Mucosa of descending colon (tissue), 3 donors: Measurements from ENCODE around the gene EPHA8. TPM values are rescaled to one million over a fixed set of nuclear protein-coding genes. Genes with fewer than 3 reads are reported as not detected.

Source experiments
- ATAC-seq: fragments of 200-7000 bp; cut with Tn5 transposase; one replicate; pipeline ENCODE4 v1.9.1; 2020; ENCODE audit warnings: mild to moderate bottlenecking, moderate library complexity
- DNase-seq, 3 donors: peaks; one replicate each; pipeline ENCODE4 v3.0.0-alpha.2; 2020
- H3K36me3 ChIP-seq: fragments of 200-600 bp; one replicate; pipeline ENCODE4 v1.8.0; 2021; ENCODE audit warnings: low read depth, mild to moderate bottlenecking
- H3K4me1 ChIP-seq: fragments of 200-600 bp; one replicate; pipeline ENCODE4 v1.8.0; 2021; ENCODE audit warnings: low read depth, mild to moderate bottlenecking
- H3K4me3 ChIP-seq: fragments of 200-600 bp; one replicate; pipeline ENCODE4 v1.8.0; 2021; ENCODE audit warnings: mild to moderate bottlenecking
- H3K9me3 ChIP-seq: fragments of 200-600 bp; one replicate; pipeline ENCODE4 v1.8.0; 2021; ENCODE audit warnings: mild to moderate bottlenecking
- intact Hi-C, 2 donors: fragments of 100-400 bp; cut with DNase I in 1 of 2; cut with micrococcal nuclease in 1 of 2; formaldehyde crosslinking; loops; one replicate each; pipeline versions ENCODE4 v1.11.0 to v1.11.1; 2022; cut with DNase I, micrococcal nuclease
- microRNA-seq: library from miRNA; unstranded; fragments of <30 nt; microRNA quantifications from one replicate; pipeline ENCODE4, GENCODE V29; 2019
- total RNA-seq, 3 donors: library from RNA; stranded (reverse); fragmentation: NEBNext Ultra II Directional in 2 of 3; extraction: Animal tissue kit (Norgen Biotek cat#: 25700) in 2 of 3; gene quantifications; one replicate each; pipeline versions ENCODE4 v1.2.1 to v1.2.4, GENCODE V29; 2021 to 2023
- TF ChIP-seq, protein P1 (sequence below): fragments of 200-600 bp; IDR thresholded peaks from one replicate; pipeline ENCODE4 v1.8.0; 2022; ENCODE audit warnings: antibody characterized with exemption, mild to moderate bottlenecking
- donor health status: DM: no; HTN: no; CAD: no; lungs with moderate emphysema.
- donor health status: DM: no; HTN: no; CAD: no.
- donor health status: DM: no; HTN: yes; CAD: no.

The EPHA8 gene
- total RNA-seq, 3 donors from 2014 or later, result not detected

DNA sequence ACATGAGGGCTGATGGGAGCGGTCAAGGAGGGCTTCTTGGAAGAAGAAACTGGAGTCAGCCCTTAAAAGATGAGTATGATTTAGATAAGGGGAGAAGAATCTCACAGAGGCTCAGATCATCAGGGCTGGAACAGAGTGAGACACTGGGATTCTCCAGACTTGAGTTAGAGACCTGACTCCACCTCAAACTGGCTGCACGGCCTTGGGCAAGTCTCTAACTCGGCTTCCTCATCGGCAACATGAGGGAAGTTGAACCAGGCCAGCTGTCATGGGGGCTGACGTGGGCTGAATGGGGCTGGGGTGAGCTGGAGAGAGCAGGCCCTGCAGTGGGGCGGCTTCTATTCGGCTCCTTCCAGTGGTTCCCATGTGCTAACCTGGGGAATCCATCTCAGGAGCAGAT is 82.6 kb downstream of the EPHA8 start:
- H3K4me3 ChIP-seq, result no peak overlapping the region
- H3K36me3 ChIP-seq, result no peaks in the 10 kb centered on the region
- ATAC-seq, result no peak
- intact Hi-C loops, result no loop called here
- H3K4me1 ChIP-seq, result no peaks in the 10 kb centered on the region
- peak in 1 of 3 donors; percentile 18 for DNase-seq
- H3K9me3 ChIP-seq, result no peaks in the 10 kb centered on the region
- TF ChIP-seq, protein P1, sequence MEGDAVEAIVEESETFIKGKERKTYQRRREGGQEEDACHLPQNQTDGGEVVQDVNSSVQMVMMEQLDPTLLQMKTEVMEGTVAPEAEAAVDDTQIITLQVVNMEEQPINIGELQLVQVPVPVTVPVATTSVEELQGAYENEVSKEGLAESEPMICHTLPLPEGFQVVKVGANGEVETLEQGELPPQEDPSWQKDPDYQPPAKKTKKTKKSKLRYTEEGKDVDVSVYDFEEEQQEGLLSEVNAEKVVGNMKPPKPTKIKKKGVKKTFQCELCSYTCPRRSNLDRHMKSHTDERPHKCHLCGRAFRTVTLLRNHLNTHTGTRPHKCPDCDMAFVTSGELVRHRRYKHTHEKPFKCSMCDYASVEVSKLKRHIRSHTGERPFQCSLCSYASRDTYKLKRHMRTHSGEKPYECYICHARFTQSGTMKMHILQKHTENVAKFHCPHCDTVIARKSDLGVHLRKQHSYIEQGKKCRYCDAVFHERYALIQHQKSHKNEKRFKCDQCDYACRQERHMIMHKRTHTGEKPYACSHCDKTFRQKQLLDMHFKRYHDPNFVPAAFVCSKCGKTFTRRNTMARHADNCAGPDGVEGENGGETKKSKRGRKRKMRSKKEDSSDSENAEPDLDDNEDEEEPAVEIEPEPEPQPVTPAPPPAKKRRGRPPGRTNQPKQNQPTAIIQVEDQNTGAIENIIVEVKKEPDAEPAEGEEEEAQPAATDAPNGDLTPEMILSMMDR, result no peak

DNA sequence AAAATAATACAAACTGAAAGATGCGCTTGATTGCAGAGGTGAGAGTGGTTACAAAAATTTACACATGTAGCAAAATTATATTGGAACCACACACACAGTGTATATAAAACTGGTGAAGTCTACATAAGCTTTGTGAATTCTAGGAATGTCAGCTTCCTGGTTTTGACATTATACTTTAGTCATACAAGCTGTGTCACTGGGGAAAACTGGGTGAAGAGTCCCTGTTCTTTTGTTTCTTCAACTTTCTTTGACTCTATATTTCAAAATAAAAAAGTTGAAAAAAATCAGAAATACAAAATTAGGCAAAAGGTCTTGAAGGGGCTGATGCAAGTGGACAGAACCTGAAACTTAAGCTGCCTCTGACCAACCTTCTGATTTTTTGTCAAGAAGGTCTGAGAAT is 83.1 kb downstream of the EPHA8 start:
- no peaks in the 10 kb centered on the region for H3K9me3 ChIP-seq
- H3K4me3 ChIP-seq, result no peak overlapping the region
- DNase-seq (no peak), ATAC-seq (no peak)
- TF ChIP-seq, protein P1, result no peak
- no peaks in the 10 kb centered on the region for H3K4me1 ChIP-seq
- H3K36me3 ChIP-seq, result no peaks in the 10 kb centered on the region
- intact Hi-C loops, result no loop called here

DNA sequence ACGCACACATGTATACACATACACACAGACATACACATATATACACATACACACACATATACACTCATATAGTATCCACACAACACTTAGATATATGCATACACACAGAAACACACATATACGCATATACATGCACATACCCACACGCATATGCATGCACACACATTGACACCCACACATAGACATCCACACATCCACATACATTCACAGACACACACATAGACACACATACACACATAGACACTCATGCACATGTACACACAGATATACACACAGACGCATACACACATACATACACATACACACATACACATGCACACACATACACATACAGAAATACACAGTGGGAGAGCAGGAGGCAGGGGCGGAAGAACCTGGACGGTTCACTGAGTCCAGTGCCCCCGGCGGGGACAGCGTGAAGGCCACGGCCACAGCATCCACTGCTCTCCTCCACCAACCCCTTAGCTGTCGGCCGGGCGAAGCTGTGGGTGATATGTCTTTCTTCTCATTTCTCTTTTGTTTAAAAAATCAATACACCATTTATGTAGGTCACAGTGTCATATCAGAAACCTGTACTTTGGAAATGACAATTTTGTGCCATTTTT is 86.9 kb downstream of the EPHA8 start:
- Histone ChIP-seq H3K36me3 (no peaks in the 10 kb centered on the region), H3K4me3 (no peak overlapping the region), H3K9me3 (no peaks in the 10 kb centered on the region), H3K4me1 (no peaks in the 10 kb centered on the region)
- no peak for ATAC-seq
- TF ChIP-seq, protein P1, result no peak
- DNase-seq, result no peak
- intact Hi-C loops, result no loop called here

DNA sequence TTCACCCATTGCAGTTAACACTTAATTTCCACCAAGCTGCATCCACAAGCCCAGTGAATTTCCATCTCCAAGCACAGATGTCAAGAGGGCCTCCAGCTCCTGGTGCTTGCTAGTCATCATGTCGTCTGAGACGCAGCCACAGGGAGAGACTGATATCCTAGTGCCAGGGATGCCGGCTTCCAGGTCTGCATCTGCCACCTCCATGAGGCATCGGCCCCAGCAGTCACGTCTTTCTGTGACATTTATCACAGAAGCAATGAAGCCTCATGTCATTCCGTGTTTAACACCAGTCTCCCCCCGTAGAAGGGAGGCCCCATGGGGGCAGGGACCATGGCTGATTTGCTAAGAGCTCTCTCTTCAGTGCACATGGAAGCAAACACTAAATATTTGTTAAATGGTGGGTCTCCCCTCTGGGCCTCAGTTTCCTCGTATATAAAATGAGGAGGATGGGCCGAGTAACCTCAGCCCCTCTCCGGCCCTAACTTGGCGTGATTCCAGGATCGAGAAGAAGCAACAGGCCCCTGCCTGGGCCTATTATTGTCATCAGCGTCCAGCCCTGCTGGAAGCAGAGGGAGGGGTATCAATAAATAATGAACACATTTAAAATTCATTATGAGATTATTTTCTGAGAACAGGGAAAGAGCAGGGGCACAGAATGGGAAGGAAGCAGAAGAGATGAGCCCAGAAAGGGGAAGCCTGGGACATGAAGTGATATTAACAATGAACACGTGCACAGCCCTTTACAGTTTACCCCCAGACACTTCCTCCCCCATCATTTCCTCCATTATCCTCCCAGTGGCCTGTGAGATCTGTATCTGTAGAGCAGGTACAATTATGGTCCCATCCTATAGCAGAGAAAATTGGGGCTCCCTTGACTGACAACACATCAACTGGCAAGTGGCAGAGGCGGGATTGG is 88.9 kb downstream of the EPHA8 start:
- peak; percentile 29 for ATAC-seq
- intact Hi-C loops, result no loop called here
- H3K4me1 ChIP-seq, result no peaks in the 10 kb centered on the region
- H3K9me3 ChIP-seq, result no peaks in the 10 kb centered on the region
- TF ChIP-seq, protein P1, result no peak
- no peak overlapping the region for H3K4me3 ChIP-seq
- no peak for DNase-seq
- H3K36me3 ChIP-seq, result no peaks in the 10 kb centered on the region

DNA sequence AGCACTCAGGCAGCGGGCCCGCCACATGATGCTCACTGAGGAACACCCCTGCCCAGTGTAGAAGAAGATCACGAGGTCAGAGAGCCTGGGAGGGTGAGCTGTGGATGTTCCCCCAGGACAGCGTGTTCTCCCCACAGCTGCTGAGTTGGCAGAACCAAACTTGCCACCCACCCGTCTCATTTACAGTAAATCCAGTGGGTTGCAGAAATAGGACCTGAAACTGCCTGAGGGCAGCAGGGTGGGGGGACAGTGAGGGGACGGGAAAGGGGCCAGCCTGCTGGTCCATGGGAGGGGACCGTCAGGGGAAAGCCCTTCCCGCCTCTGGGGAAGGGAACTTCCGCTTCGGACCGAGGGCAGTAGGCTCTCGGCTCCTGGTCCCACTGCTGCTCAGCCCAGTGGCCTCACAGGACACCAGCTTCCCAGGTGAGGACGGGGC is 89.6 kb downstream of the EPHA8 start, which contains the start of gene C1QB:
TSS of gene C1QB (plus strand) at position 356 of the 436 bp plus-strand sequence. CDS start 6,227 bp downstream, outside the sequence.
- intact Hi-C loops, result no loop called here
- no peak for DNase-seq
- Histone ChIP-seq H3K36me3 (no peaks in the 10 kb centered on the region), H3K4me1 (no peaks in the 10 kb centered on the region), H3K4me3 (no peak within 1 kb of the TSS), H3K9me3 (no peaks in the 10 kb centered on the region)
- TF ChIP-seq, protein P1, result no peak
- peak; percentile 57 for ATAC-seq

Small RNAs within 50 kb of the gene (microRNA-seq; reads per million reads assigned to microRNA genes)
- not detected for gene MIR6127

Other genes with a start within 250 kb of the EPHA8 start
- 10 to 100 TPM; 14.8 to 28.0 (median 16.7) TPM for gene ZBTB40, start 111.6 kb upstream of the EPHA8 start, total RNA-seq
- 100 to 1,000 TPM in 2 of 3 donors, 10 to 100 TPM in 1; 30.1 to 167 (median 134) TPM for gene C1QA, start 73.1 kb downstream of the EPHA8 start, total RNA-seq
- 100 to 1,000 TPM in 2 of 3 donors, 10 to 100 TPM in 1; 44.3 to 200 (median 189) TPM for gene C1QC, start 80.1 kb downstream of the EPHA8 start, total RNA-seq
- gene C1QB, start 89.7 kb downstream of the EPHA8 start, total RNA-seq, result 100 to 1,000 TPM in 2 of 3 donors, 10 to 100 TPM in 1; 36.9 to 217 (median 215) TPM
- 10 to 100 TPM; 22.7 to 76.7 (median 70.8) TPM for gene EPHB2, start 147.3 kb downstream of the EPHA8 start, total RNA-seq